Measurements from ENCODE around the gene ANKRD65. TPM values are rescaled to one million over a fixed set of nuclear protein-coding genes. Genes with fewer than 3 reads are reported as not detected.
"Not testable (repeated sequence)": the region's sequence is repeated elsewhere in the genome, so short reads cannot be mapped to it uniquely, and the experiment has no call there.

Gene ANKRD65
- total RNA-seq, 1 experiment from 2014 or later: 1.4 TPM

- no peak for TF ChIP-seq CTCF (IDR thresholded peaks at IDR 0.05; ENCODE audit: unreplicated experiment)
- intact Hi-C loops (cut with micrococcal nuclease): no loop called here
- DNase-seq (ENCODE audit: unreplicated experiment): no peak
- no TSS peak for BruUV-seq (replicated peaks)
- Mint-ChIP-seq H3K36me3 (ENCODE audit: insufficient read depth, unreplicated experiment) (no peaks in the 10 kb centered on the region), H3K27me3 (ENCODE audit: insufficient read depth, unreplicated experiment) (no peaks in the 10 kb centered on the region), H3K27ac (ENCODE audit: low read depth, unreplicated experiment) (no peak overlapping the region), H3K9me3 (ENCODE audit: unreplicated experiment) (no peaks in the 10 kb centered on the region), H3K4me3 (ENCODE audit: unreplicated experiment) (no peak overlapping the region), H3K4me1 (ENCODE audit: insufficient read depth, unreplicated experiment) (no peaks in the 10 kb centered on the region)
- POLR2A ChIA-PET: interaction anchor here (1.2 kb wide), 1 partner anchor 74 kb away, joined by 3 read pairs; no protein-coding TSS in a partner anchor
- CTCF ChIA-PET: interaction anchor here (2.8 kb wide), 1 partner anchor 11 kb away, joined by 11 read pairs; no protein-coding TSS in a partner anchor
These were observed 9.3 kb upstream of the ANKRD65 start for GRCh38 chr1:1430114-1430982.

- BruUV-seq (replicated peaks): no TSS peak
- CTCF ChIA-PET: interaction anchor here (2.8 kb wide), 1 partner anchor 11 kb away, joined by 11 read pairs; no protein-coding TSS in a partner anchor
These were observed 8.6 kb upstream of the ANKRD65 start for GRCh38 chr1:1429671-1430073.

GRCh38 chr1:1428967-1429366 lies 7.9 kb upstream of the ANKRD65 start:
- H3K4me1 Mint-ChIP-seq (ENCODE audit: insufficient read depth, unreplicated experiment); DNase-seq (ENCODE audit: unreplicated experiment); intact Hi-C loops (cut with micrococcal nuclease); H3K27me3 Mint-ChIP-seq (ENCODE audit: insufficient read depth, unreplicated experiment); H3K36me3 Mint-ChIP-seq (ENCODE audit: insufficient read depth, unreplicated experiment); H3K27ac Mint-ChIP-seq (ENCODE audit: low read depth, unreplicated experiment); H3K4me3 Mint-ChIP-seq (ENCODE audit: unreplicated experiment); H3K9me3 Mint-ChIP-seq (ENCODE audit: unreplicated experiment); BruUV-seq (replicated peaks): not testable (repeated sequence)
- POLR2A ChIA-PET: interaction anchor here (1.2 kb wide), 1 partner anchor 75 kb away, joined by 3 read pairs; no protein-coding TSS in a partner anchor
- CTCF ChIA-PET: interaction anchor here (0.7 to 2.8 kb wide), 2 partner anchors 12 to 16 kb away, joined by 3 to 11 read pairs; no protein-coding TSS in a partner anchor

More at GRCh38 chr1:1429671-1430073, 8.6 kb upstream of the ANKRD65 start:
- no peak overlapping the region for H3K4me3 Mint-ChIP-seq (ENCODE audit: unreplicated experiment)
- intact Hi-C loops (cut with micrococcal nuclease): no loop called here
- H3K27ac Mint-ChIP-seq (ENCODE audit: low read depth, unreplicated experiment): no peak overlapping the region
- POLR2A ChIA-PET: interaction anchor here (1.2 kb wide), 1 partner anchor 74 kb away, joined by 3 read pairs; no protein-coding TSS in a partner anchor
- H3K4me1 Mint-ChIP-seq (ENCODE audit: insufficient read depth, unreplicated experiment): no peaks in the 10 kb centered on the region
- H3K27me3 Mint-ChIP-seq (ENCODE audit: insufficient read depth, unreplicated experiment): no peaks in the 10 kb centered on the region
- no peaks in the 10 kb centered on the region for H3K36me3 Mint-ChIP-seq (ENCODE audit: insufficient read depth, unreplicated experiment)
- DNase-seq (ENCODE audit: unreplicated experiment): no peak
- no peak for TF ChIP-seq CTCF (IDR thresholded peaks at IDR 0.05; ENCODE audit: unreplicated experiment)
- H3K9me3 Mint-ChIP-seq (ENCODE audit: unreplicated experiment): no peaks in the 10 kb centered on the region

- H3K4me3 Mint-ChIP-seq (ENCODE audit: unreplicated experiment): no peak overlapping the region
- no peak overlapping the region for H3K27ac Mint-ChIP-seq (ENCODE audit: low read depth, unreplicated experiment)
- POLR2A ChIA-PET: no interaction called here
- TF ChIP-seq CTCF (IDR thresholded peaks at IDR 0.05; ENCODE audit: unreplicated experiment): no peak
- no TSS peak for BruUV-seq (replicated peaks)
- no peaks in the 10 kb centered on the region for H3K4me1 Mint-ChIP-seq (ENCODE audit: insufficient read depth, unreplicated experiment)
- intact Hi-C loops (cut with micrococcal nuclease): no loop called here
- CTCF ChIA-PET: interaction anchor here (0.7 kb wide), 1 partner anchor 16 kb away, joined by 3 read pairs; no protein-coding TSS in a partner anchor
- H3K36me3 Mint-ChIP-seq (ENCODE audit: insufficient read depth, unreplicated experiment): no peaks in the 10 kb centered on the region
- no peak for DNase-seq (ENCODE audit: unreplicated experiment)
- no peaks in the 10 kb centered on the region for H3K27me3 Mint-ChIP-seq (ENCODE audit: insufficient read depth, unreplicated experiment)
- H3K9me3 Mint-ChIP-seq (ENCODE audit: unreplicated experiment): no peaks in the 10 kb centered on the region
These were observed 7.1 kb upstream of the ANKRD65 start for GRCh38 chr1:1428174-1428573.
